ACHN (cell line): ENCODE measurements around the gene AKTIP.
"Not testable (repeated sequence)": the region's sequence is repeated elsewhere in the genome, so short reads cannot be mapped to it uniquely, and the experiment has no call there.

Experiments
- DNase-seq: peaks from one replicate; pipeline ENCODE4 v3.0.0-alpha.2; 2015
- in situ Hi-C: cut with HindIII; loops from 2 replicates; pipeline ENCODE4 v1.10.0; 2017; ENCODE audit warnings: low sequenced_read_pairs, low pct_ligation_motif_present, low pct_unique_long_range_greater_than_20kb

The AKTIP gene

DNA sequence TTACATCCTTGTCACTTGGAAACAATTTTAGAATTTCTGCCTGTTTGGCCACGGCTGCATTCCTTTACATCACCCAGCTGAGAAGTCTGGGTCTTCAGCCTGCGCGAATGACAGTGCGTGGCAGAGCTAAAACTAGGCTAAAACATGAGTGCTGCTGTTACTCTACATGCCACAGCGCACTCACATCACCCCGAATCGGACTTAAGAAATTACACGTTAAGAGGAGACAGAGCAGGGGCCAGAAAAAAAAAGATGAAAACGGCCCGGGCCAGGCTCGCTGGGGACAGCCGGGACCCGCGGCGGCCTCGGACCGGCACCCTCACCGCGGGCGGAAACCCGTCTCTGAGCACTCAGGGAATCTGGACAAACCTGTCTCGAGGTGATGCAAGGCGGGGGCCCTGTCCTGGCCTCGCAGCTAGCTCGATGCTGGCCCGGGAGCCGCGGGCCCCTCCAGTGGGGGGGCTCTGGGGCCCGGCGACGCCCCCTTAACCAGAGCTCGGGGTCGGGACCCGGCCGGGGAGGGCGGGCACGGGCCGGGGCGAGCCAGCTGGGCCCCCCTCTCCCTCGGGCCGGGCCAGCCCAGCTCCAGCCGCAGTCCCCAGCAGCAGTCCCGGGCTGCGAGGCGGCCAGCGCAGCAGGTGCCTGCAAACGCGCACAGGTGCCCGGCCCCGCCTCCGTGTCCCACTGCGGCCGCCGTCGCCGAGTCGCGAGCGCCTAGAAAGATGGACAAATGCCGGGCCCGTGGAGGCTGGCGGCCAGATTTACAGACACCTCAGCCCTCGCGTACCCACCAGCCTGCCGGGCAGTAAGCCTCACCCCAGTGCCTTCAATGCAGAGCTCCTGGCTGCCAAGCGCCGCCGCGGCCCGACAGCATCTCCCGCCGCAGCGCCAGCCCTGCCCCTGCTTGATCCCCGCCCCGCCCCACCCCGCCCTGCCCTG lies at the start of gene AKTIP:
AKTIP (minus strand) TSS at position 879 of the 939 bp plus-strand sequence. CDS start 2,950 bp downstream, outside the sequence.
- in situ Hi-C loops, result no loop called here
- DNase-seq, result peak; percentile 39

DNA sequence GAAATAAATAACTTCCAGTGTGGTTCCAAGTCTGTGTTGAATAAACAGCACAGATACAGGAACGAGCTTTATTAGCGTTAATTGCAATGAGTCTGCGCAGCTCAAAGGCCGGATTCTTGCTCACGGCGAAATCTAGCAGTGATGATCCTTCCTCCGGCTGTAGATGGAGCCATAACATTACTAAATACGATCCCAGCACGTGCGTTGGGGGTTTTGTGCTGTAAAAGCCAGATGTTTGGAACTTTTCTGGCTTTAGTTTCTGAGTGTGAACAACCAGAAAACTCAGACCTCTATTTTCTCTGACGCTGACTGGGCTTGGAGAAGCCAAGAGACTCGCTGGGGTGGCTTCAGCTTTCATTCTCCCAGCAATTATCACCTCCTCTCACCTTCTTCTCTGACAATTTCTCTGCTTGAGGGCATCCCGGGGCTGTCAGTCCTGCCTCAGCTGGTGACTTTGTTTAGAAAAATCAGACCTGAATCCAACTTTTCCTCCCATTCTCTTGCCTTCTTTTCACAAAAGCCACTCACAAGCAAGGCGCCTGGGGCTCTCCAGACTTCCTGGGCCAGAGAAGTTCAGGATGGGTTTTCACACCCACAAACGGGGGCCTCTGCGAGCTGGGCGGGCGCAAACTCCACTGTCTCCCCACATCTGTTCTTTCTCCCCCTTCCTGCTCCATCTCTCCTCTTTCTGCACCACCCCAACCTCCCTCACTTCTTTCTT lies 47.1 kb upstream of the AKTIP start:
- in situ Hi-C loops, result no loop called here
- peak; percentile 62 for DNase-seq

DNA sequence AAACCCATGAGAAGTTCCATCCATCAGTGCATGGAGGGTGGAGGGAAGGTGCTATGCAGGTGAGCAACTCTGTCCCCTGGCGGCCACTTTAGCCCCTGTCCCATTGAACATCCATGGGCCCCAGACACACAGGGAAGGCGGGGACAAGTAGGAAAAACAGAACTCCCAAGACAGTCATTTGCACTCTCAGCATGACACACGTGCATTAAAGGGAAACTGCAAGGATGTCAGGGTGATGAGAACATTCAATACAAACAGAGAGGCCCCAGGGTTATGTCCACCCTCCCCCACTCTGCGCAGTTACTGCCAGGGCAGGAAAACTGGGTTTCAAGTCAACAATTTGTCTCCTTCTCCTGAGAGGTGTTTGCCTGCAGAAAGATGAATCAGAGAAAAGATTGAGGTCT lies 44.0 kb upstream of the AKTIP start:
- in situ Hi-C loops, result no loop called here
- DNase-seq, result no peak

DNA sequence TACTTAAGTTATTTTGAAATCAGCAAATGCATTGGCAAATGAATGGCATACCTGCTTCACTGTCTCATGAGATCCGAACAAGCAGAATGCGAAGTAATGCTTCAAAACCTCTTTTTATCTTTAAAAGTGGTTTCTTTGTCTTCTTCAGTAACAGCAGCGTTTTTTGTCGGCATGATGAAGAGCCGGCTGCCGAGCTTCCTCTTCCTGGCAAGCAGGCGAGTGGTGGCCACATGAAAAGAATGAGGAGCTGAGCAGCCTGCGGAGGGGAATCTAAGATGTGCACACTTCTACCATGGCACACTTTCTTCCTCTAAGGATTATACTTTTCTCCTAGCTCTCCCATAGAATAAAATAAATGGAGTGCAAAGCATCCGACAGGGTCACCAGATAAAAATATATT lies 42.4 kb upstream of the AKTIP start:
- no peak for DNase-seq

DNA sequence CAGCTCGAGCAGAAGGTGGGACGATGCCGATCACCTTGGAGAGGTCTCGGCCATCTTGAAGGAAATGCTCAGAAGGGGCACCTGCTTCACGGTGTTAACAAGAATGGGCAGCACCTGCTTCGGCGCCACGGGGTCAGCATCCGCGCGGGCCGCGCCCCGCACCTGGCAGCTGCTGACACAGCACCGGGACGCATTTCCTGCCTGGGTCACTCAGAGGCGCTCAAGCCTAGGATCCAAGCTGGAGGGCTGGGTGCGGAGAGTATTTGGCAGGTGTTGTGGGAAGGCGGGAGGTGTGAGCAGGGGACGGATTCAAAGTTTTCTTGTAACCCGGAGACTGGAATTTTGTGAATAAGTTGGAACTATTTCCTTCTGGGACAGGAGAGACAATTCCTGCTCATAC lies 39.3 kb upstream of the AKTIP start:
- DNase-seq, result no peak
- in situ Hi-C loops, result no loop called here

More for the DNA sequence above, 42.4 kb upstream of the AKTIP start:
- in situ Hi-C loops, result no loop called here

DNA sequence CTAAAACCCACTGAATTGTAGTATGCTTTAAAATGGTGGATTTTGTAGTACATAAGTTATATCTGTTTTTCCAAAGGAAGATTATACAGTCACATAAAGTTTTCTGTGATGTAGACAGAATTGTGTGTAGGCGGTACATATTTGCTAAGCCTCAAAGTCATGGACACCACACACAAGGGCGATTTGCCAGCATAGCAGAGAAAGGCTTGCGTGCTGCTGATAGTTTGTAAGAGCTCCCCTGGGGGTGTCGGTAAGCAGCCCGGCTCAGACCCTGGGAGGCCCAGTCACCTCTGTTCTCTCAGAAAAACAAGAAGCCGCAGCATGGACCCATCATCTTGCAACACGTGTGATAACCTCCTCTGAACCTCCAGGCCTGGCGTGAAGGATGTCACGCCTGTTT lies 38.3 kb upstream of the AKTIP start:
- DNase-seq, result no peak
- in situ Hi-C loops, result no loop called here

DNA sequence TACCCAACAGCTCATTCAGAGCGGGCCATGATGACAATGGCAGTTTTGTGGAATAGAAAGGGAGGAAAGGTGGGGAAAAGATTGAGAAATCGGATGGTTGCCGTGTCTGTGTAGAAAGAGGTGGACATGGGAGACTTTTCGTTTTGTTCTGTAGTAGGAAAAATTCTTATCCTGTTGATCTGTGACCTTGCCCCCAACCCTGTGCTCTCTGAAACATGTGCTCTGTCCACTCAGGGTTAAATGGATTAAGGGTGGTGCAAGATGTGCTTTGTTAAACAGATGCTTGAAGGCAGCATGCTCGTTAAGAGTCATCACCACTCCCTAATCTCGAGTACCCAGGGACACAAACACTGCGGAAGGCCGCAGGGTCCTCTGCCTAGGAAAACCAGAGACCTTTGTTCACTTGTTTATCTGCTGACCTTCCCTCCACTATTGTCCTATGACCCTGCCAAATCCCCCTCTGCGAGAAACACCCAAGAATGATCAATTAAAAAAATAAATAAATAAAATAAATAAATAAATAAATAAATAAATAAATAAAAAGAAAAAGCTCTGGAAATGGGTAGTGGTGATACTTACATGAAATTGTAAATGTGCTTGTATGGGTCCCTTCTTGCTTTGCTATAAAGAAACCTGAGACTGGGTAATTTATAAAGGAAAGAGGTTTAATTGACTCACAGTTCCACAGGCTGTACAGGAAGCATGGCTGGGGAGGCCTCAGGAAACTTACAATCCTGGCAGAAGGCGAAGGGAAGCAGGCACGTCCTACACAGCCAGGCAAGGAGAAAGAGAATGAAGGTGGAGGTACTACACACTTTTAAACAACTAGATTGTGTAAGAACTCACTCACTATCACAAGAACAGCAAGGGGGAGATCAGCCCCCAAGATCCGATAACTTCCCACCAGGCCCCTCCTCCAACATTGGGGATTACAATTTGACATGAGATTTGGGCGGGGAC lies 37.0 kb upstream of the AKTIP start:
- DNase-seq, in situ Hi-C loops: not testable (repeated sequence)

DNA sequence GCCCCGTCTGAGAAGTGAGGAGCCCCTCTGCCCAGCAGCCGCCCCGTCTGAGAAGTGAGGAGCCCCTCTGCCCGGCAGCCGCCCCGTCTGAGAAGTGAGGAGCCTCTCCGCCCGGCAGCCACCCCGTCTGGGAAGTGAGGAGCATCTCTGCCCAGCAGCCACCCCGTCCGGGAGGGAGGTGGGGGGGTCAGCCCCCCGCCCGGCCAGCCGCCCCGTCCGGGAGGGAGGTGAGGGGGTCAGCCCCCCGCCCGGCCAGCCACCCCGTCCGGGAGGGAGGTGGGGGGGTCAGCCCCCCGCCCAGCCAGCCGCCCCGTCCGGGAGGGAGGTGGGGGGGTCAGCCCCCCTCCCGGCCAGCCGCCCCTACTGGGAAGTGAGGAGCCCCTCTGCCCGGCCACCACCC lies 36.3 kb upstream of the AKTIP start:
- in situ Hi-C loops, result not testable (repeated sequence)

DNA sequence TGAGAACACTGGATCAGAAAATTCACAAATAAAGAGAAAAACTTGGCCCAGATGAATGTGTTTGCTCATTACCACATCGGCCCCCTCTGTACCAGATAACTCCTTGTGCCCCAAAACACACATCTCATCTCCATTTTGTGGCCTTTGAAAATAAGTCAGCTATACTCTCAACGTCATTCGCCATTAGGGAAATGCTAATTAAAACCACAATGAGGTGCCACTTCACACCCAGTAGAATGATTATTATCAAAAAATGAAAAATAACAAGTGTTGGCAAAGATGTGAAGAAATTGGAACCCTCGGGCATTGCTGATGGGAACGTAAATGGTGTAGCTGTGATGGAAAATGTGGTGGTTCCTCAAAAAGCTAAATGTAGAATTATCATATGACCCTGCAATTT lies 34.6 kb upstream of the AKTIP start:
- in situ Hi-C loops, result no loop called here
- no peak for DNase-seq

More for the DNA sequence above, 36.3 kb upstream of the AKTIP start:
- not testable (repeated sequence) for DNase-seq

DNA sequence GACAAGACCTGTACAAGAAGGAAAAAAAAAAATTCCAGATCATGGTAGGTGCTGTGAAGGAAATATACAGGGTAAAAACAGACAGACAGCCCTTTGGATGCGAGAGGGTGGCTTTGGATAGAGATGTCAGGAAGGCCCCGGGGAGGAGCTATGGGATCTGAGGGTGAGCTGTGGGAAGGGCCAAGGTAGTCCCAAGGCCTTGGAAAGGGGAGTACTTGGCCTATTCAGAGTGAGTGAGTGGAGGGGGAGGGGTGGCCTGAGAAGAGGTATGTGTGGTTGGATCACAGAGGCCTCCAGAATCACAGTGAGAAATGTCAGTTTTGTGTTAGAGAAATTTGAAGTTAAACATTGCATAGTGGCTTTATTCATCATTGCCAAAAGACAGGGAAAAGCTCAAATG lies 31.2 kb upstream of the AKTIP start:
- in situ Hi-C loops, result no loop called here

DNA sequence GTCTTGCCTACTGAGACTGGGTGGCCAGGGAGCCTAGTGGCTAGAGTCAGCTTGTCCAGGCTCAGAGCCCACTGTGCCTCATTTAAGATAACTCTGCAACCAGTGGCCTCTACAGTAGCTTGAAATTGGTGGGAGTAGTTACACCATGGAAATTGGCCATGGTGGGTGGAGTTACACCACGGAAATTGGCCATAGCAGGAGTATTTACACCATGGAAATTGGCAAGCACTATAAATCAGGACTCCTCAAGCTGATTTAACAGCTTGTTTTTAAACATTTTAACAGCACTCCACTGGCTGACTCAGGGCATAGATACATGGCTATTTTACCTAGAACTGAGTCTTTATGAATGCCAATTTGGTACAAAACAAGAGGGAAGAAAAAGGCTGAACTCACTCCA lies 27.7 kb upstream of the AKTIP start:
- DNase-seq, result no peak
- in situ Hi-C loops, result no loop called here

More for the DNA sequence above, 31.2 kb upstream of the AKTIP start:
- no peak for DNase-seq

DNA sequence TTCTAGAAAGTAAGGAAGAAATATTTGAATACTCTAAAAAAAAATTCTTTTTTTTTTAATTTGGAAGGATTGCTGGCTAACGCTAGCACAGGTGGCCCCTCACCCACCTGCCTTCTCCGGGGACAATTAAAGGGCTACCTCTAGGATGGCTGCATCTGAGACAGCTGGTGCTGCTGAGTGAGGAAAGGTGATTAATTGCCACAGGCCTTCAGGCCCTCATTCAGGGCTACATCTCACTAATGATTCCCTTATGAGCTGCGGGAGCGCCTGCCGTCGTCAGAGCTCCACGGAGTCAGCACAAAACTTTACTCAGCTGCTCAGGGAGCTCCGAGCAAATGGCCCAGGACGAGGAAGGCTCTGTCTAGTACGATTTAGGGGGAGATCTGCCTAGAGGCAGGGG lies 27.0 kb upstream of the AKTIP start:
- no peak for DNase-seq
- in situ Hi-C loops, result no loop called here

DNA sequence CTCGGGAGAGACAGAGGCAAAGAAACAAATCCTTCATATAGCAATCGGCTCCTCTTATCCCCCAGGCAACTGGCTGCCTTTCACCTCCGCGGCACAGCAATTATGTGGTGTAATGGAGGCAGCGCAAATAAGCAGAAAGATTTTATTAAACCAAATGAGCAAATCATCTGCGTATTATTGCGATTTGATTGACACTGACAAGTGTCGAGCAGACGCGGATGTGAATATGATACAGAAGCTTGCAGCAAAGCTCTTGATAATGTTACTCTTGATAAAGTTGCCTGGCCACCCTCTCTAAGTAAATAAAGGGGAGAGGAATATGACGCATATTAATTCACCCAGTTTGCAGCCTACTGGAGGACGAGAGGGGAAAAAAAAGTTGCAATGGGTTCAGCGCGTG lies 26.5 kb upstream of the AKTIP start:
- in situ Hi-C loops, result no loop called here
- no peak for DNase-seq

DNA sequence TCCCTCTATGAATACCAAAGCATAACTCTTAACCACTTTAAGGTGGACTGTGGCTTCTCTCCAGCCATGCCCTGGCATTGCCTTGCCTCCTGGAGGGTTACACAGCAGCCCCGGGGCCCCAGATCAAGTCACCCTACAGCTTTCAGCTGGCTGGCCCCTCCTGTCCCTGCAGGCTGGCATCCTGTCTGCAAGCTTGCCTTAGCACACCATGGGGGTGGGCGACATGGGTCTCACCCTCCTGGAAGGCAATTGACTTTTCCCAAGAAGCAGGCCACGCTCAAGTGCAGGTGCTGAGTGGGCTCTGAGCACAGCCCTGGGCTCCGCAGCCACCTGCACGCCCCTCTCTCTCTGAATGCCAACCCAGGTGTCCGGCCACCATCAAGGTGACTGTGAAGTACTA lies 25.8 kb upstream of the AKTIP start:
- in situ Hi-C loops, result no loop called here
- DNase-seq, result no peak

DNA sequence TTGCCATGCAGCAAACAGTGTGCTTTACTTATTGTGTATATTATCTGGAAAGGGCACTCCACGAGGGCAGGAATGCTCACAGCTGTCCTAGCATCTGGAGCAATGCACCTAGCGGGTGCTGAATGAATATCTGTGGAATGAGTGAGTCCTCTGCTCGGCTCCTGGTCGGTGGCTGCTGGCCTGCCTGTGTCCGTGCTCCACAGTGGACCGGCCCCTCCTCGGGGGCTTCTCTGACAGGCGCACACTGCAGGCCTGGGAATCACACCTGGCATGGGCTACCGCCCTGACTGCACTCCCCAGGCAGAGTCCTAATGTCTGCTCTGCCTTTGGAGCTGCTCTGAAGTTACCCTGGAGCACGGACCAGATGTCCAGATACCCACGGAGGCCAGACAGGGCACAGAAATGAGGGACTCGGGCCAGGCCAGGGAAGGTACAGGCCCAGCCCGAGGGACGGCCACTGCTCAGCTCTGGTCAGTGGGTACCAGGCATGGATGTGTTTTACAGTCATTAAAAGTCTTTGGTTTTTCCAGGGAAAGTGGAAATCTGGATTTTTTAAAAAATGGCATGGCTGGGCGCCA lies 21.1 kb upstream of the AKTIP start:
- in situ Hi-C loops, result no loop called here
- DNase-seq, result no peak

DNA sequence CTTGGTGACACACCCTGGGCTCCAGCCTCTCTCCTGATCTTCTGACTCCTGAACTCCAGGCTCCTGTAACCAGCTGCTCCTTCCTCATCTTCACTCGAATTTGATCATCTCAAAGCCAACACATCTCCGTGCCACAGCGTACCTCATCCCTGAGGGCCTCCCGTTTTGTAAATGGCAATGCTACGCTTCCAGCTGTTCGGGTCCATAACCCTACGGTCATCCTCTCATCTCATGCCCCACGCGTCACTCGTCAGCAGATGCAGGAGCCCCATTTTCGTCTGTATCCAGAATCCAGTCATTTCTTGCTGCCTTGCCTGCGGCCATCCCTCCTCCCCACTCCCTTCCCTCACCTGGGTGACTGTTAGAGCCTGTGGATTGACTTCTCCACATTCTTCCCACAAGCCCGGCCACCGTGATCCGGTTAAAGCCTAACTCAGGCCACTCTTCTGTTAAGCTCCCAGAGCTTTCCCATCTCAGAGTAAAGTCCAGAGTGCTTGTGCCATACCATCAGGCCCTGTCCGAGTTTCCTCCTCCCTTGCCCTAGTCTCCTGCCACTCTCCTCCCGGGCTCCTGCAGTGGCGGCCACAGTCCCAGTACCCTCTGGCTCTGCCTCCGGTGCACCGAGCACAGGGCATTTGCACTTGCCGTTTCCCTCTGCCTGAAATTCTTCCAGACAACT lies 20.3 kb upstream of the AKTIP start:
- no peak for DNase-seq
- in situ Hi-C loops, result no loop called here

DNA sequence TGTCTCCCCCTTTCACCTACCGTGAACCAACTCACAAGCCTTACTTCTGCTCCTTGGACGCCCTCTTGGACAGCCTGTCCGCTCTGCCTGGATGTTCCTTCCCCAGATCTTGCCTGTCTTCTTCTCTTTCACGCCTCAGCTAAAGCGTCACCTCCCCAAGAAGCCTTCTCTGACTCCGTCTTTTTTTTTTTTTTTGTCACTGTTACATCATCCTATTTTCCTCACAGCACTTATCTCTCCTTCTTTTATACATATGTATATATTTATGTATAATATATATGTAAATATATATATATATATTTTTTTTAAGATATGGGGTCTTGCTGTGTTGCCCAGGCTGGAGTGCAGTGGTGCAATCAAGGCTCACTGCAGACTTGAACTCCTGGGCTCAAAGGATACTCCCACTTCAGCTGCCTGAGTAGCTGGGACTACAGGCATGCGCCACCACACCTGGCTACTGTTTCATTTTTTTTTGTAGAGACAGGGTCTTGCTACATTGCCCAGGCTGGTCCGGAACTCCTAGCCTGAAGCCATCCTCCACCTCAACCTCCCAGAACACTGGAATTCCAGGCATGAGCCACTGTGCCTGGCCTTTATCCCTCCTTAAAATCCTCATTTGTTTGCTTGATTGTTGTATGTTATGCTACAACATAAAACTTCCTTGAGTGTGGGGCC lies 16.5 kb upstream of the AKTIP start:
- in situ Hi-C loops, result no loop called here
- DNase-seq, result no peak
